Panc1 (cell line): ENCODE measurements around the gene CCDC196. TPM values are rescaled to one million over a fixed set of nuclear protein-coding genes. Genes with fewer than 3 reads are reported as not detected.

Experiments
- ATAC-seq: fragments of 200-7000 bp; cut with Tn5 transposase; 2 replicates; pipeline ENCODE4 v1.9.1; 2020; ENCODE audit warnings: mild to moderate bottlenecking, moderate library complexity
- BruUV-seq: library from RNA; stranded (reverse); fragments of 400-500 nt; replicated peaks from 2 replicates; lab custom pipeline; 2021; lab: Mats Ljungman, UMichigan
- CTCF ChIA-PET: fragments of 300-600 bp; sonication (Branson Sonifier 250); formaldehyde crosslinking; loops from one replicate; lab custom pipeline; 2022; ENCODE audit warnings: antibody characterized with exemption; lab: Charles Lee
- POLR2A ChIA-PET: fragments of 300-600 bp; sonication (Branson Sonifier 250); formaldehyde crosslinking; loops from one replicate; lab custom pipeline; 2022; ENCODE audit warnings: antibody characterized with exemption; lab: Charles Lee
- DNase-seq: peaks from one replicate; pipeline ENCODE4 v3.0.0-alpha.2; 2010; ENCODE audit warnings: low read depth, low spot score
- H3K27ac ChIP-seq: 2 replicates; pipeline ENCODE4 v1.5.1; 2011; ENCODE audit warnings: mild to moderate bottlenecking, low read length, inconsistent platforms
- H3K27me3 ChIP-seq: fragments of 200-500 bp; sonication (Bioruptor generic); 2 replicates; pipeline ENCODE4 v1.6.0; 2014; ENCODE audit warnings: low read length, inconsistent platforms; ENCODE audit not compliant: control insufficient read depth, insufficient read depth
- H3K36me3 ChIP-seq: fragments of 200-500 bp; sonication (Bioruptor generic); 2 replicates; pipeline ENCODE4 v1.5.1; 2014; ENCODE audit warnings: inconsistent platforms, mild to moderate bottlenecking, low read length, moderate library complexity; ENCODE audit not compliant: control insufficient read depth, insufficient read depth
- H3K4me1 ChIP-seq: 2 replicates; pipeline ENCODE4 v1.5.1; 2011; ENCODE audit warnings: inconsistent platforms, mild to moderate bottlenecking, low read length, moderate library complexity; ENCODE audit not compliant: control insufficient read depth, insufficient read depth
- H3K4me3 ChIP-seq, 2 experiments: 2 replicates each; pipeline ENCODE4 v1.5.1; 2011 to 2012; ENCODE audit warnings: low read depth in 2 of 2, low read length in 2 of 2, mild to moderate bottlenecking in 2 of 2, inconsistent platforms in 1 of 2, moderate library complexity in 1 of 2
- H3K9me3 ChIP-seq: fragments of 200-500 bp; sonication (Bioruptor generic); 2 replicates; pipeline ENCODE4 v1.5.1; 2014; ENCODE audit warnings: low read depth, mild to moderate bottlenecking, inconsistent platforms, low read length, moderate library complexity; ENCODE audit not compliant: control insufficient read depth, insufficient read depth
- REST ChIP-seq, 2 experiments: IDR thresholded peaks; 2 replicates each; pipeline ENCODE4 v1.6.1; 2011 to 2012; ENCODE audit warnings: low read depth in 2 of 2, control low read depth in 1 of 2, low read length in 1 of 2, mild to moderate bottlenecking in 1 of 2, moderate library complexity in 1 of 2; ENCODE audit not compliant: insufficient read depth in 1 of 2
- SIN3A ChIP-seq: IDR thresholded peaks from 2 replicates; pipeline ENCODE4 v1.6.1; 2012; ENCODE audit warnings: low read depth, mild to moderate bottlenecking, low read length, moderate library complexity, borderline replicate concordance; ENCODE audit not compliant: insufficient read depth
- TCF7L2 ChIP-seq: IDR thresholded peaks from 2 replicates; pipeline ENCODE4 v1.6.1; 2011; ENCODE audit warnings: mild to moderate bottlenecking, low read depth, low read length, inconsistent platforms
- in situ Hi-C: cut with HindIII; loops from 2 replicates; pipeline ENCODE4 v1.10.0; 2016; ENCODE audit warnings: low sequenced_read_pairs, low pct_unique_long_range_greater_than_20kb
- intact Hi-C: fragments of 100-400 bp; cut with micrococcal nuclease; formaldehyde crosslinking; loops from one replicate; pipeline ENCODE4 v1.10.0; 2022; ENCODE audit not compliant: unreplicated experiment
- total RNA-seq: library from RNA; stranded (reverse); gene quantifications from one replicate; pipeline ENCODE4 v1.2.1, GENCODE V29; 2021; ENCODE audit not compliant: unreplicated experiment
- TF ChIP-seq, protein P1 (sequence below): fragments of 450-650 bp; IDR thresholded peaks from 2 replicates; pipeline ENCODE4 v1.5.1; 2017; ENCODE audit warnings: mild to moderate bottlenecking

Gene CCDC196
- total RNA-seq, 1 experiment from 2014 or later: not detected

DNA sequence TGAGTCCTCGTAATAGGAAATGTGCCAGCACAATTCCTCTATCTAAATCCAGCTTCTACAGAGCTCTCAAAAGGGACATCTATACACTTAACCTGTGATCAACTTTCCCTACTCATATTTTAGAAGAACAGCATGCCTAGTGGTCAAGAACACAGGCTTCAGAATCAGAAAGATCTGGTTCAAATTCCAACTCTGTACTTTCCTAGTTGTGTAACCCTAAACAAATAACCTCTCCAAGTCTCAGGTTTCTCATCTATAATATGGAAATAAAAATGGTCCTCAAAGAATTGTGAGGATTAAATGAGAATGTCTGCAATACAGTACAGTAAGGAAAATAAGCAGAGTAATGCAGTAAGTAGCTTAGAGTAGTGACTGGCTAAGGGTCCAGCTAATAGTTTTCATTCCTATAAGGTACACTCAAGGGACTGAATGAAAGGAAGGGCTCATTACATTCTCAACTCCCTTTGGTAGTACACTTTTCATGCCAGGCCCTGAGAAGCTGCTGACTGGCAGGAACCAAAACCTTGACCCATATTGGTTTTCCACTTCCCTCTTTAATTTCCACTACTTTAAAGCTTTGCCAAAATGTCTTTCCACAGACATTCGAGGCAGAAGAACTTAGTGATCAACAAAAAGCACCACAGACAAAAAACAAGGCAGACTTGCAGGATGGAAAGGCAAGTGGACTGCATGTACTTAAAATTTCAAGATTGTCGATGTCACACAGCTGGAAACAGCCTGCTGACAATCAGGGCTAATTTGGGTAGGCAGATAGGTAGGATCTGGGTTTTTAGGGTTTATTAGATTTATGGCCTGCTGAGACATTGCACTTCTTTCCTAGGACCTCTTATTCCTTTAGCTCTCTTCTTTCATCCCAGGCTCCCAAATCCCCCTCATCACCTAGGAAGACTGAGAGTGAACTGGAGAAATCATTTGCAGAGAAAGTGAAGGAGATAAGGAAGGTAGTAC is 4.3 kb downstream of the CCDC196 start:
- H3K4me1 ChIP-seq: no peaks in the 10 kb centered on the region
- no peak for TF ChIP-seq REST (IDR thresholded peaks at IDR 0.05; ENCODE audit: insufficient read depth in 1 of 2, low read depth in 2 of 2, low read length in 1 of 2)
- TF ChIP-seq SIN3A: no peak
- TF ChIP-seq, protein P1, sequence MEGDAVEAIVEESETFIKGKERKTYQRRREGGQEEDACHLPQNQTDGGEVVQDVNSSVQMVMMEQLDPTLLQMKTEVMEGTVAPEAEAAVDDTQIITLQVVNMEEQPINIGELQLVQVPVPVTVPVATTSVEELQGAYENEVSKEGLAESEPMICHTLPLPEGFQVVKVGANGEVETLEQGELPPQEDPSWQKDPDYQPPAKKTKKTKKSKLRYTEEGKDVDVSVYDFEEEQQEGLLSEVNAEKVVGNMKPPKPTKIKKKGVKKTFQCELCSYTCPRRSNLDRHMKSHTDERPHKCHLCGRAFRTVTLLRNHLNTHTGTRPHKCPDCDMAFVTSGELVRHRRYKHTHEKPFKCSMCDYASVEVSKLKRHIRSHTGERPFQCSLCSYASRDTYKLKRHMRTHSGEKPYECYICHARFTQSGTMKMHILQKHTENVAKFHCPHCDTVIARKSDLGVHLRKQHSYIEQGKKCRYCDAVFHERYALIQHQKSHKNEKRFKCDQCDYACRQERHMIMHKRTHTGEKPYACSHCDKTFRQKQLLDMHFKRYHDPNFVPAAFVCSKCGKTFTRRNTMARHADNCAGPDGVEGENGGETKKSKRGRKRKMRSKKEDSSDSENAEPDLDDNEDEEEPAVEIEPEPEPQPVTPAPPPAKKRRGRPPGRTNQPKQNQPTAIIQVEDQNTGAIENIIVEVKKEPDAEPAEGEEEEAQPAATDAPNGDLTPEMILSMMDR: no peak
- TF ChIP-seq TCF7L2: no peak
- no TSS peak for BruUV-seq
- H3K36me3 ChIP-seq: no peaks in the 10 kb centered on the region
- no peak overlapping the region for H3K27ac ChIP-seq
- no peak overlapping the region for H3K4me3 ChIP-seq
- H3K27me3 ChIP-seq: no peaks in the 10 kb centered on the region
- H3K9me3 ChIP-seq: no peaks in the 10 kb centered on the region
- no peak for DNase-seq
- in situ Hi-C loops: no loop called here
- ATAC-seq: no peak
- ChIA-PET CTCF (no interaction called here), POLR2A (no interaction called here)
- intact Hi-C loops: loop anchor here (10.0 kb wide), 1 partner anchor 624 kb away; no protein-coding TSS in a partner anchor

DNA sequence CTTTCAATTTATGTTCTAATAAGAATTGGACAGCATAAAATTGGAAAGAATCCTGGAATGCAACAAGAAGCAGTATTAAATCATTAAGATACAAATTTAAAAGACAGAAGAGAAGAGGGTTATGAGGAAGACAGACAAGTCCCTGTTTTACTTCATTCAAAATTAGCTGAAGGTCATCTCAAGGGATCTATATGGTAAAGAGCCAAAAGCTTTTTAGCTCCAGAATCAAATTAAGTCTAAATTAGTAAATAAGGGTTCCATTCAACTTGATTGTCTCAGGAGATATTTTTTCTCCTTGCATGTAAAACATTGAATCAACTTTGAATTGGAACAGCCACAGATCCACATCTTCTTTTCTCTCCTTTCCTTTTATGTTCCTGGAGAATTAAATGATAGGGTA is 7.6 kb downstream of the CCDC196 start:
- no peak for ATAC-seq
- intact Hi-C loops: loop anchor here (10.0 kb wide), 1 partner anchor 621 kb away; no protein-coding TSS in a partner anchor
- no peak overlapping the region for H3K4me3 ChIP-seq
- H3K27me3 ChIP-seq: no peaks in the 10 kb centered on the region
- in situ Hi-C loops: no loop called here
- no peak overlapping the region for H3K27ac ChIP-seq
- TF ChIP-seq, protein P1: no peak
- no peak for TF ChIP-seq SIN3A
- no peak for TF ChIP-seq TCF7L2
- POLR2A ChIA-PET: no interaction called here
- H3K9me3 ChIP-seq: no peaks in the 10 kb centered on the region
- no peaks in the 10 kb centered on the region for H3K36me3 ChIP-seq
- no peak for DNase-seq
- no TSS peak for BruUV-seq
- peaks cover 2% of the 10 kb centered on the region; the same call in 1 of the 2 replicates for H3K4me1 ChIP-seq
- CTCF ChIA-PET: no interaction called here
